Dedifferentiated amniotic fluid mesenchymal stem cell (primary cell): Measurements from ENCODE around the gene ZNF292.
"Not testable (repeated sequence)": the region's sequence is repeated elsewhere in the genome, so short reads cannot be mapped to it uniquely, and the experiment has no call there.

Experiments used
- DNase-seq: peaks from one replicate; pipeline ENCODE4 v3.0.0-alpha.2; 2016; ENCODE audit errors: extremely low spot score

The ZNF292 gene

DNA sequence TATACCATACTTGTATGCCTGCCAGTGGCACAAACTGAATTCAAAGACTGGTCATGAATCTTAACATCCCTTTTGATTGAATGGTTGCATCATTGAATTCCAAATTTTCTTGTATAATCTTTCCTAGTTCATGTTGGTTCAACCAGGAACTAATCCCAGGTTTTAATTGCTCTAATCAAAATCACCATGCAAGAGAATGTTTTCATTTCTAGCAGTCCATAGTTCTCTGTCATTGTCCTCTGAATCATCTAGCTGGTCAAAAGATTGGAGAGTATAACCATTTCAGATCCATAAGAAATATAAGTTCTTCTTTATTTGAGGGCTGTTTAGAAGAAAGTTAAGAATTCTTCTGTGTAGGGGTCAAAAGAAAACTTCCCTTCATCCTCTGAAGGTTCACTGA, 57.2 kb downstream of the ZNF292 start:
- no peak for DNase-seq

DNA sequence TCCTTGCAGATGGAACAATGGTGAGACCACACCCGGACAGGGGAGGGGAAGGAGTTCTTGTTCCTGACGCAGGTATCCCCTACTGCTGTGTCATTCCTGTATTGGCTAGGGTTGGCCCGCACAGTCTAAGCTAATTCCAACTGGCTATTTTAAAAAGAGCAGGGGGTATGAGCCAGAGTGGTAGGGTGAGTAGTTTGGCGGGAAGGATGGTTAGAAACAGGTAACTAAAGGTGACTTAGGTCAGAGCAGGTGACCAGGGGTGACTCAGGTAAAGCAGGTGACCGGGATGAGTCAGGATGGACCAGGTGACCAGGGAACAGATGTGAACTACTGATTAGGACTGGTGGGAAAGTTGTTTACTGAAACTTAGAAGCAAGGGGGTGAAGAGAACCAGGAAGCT, 58.0 kb downstream of the ZNF292 start:
- DNase-seq, result no peak

DNA sequence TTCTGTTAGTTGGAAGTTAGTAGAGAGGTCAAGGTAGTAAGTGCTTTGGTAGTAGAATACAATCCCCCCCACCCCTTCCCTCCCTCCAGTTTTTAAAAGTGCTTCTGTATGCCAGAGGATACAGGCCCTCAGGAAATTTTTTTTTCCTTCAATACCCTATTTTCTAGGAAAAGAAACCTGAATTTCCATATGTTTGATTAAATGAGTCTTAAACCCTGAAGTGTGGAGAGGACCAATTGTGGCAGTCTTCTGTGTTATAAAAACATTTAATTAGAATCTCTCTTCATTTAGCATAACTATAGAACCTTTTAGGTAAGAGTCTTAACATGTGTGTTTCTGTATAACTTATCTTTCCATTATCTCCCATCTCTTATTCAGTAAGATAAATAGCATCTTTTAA, 59.5 kb downstream of the ZNF292 start:
- DNase-seq, result no peak

DNA sequence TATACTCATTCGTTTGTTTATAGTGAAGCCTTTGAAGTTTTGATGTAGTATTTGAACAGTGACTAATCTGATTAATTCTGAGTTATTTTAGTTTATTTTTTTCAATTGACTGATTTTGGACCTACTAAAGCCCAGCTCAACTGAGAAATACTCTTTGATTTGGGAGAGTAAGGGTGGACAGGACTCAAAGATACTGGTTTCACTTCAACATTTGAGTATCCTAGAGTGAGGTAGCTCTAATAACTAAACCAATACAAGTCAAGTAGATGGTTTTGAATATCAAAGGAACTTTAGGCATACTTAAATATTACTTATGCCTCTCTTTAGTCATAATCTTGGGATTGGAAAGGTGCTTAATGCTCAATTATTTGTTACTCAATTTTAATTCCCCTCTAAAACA, 65.6 kb downstream of the ZNF292 start:
- DNase-seq, result no peak

DNA sequence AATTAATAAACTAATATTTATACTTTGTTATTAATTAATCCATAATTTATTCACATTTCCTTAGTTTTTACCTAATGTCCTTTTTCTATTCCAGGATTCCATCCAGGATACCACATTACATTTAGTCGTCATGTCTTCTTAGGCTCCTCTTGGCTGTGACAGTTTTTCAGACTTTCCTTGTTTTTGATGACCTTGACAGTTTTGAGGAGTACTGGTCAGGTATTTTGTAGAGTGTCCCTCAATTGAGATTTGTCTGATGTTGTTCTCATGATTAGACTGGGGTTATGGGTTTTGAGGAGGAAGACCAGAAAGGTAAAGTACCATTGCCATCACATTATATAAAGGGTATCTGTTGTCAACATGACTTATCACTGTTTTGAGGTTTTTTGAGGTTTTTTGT, 67.3 kb downstream of the ZNF292 start:
- DNase-seq, result no peak

DNA sequence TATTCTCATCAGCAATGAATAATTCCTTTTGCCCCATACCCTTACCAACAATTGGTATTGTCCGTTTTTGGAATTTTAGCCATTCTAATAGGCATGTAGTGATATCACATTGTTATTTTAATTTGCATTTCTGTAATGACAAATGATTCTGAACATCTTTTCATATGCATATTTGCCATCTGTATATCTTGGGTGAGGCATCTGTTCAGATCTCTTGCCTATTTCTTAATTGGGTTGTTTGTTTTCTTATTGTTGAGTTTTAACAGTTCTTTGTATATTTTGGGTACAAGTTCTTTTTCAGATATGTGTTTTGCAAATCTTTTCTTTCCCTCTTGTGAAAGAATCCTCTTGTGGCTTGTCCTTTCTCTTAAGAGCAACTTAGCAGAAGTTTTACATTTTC, 69.6 kb downstream of the ZNF292 start:
- no peak for DNase-seq

DNA sequence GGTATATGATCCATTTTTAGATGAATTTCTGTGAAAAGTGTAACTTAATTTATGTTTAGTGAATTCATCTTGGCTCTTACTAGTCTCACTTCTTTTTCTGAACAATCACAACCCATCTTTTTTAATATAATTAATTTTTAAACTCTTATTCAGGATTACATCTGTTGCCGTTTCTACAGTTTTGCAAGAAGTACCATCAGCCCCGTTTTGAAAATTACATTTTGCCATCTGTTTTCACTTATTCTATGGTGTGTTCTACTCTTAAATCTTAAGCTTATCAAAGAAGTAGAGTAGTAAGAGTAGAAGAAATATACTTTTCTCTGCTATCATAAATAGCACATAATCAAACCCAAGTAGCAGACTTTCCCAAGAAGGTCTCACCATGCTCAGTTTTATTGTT, 70.1 kb downstream of the ZNF292 start:
- DNase-seq, result no peak

DNA sequence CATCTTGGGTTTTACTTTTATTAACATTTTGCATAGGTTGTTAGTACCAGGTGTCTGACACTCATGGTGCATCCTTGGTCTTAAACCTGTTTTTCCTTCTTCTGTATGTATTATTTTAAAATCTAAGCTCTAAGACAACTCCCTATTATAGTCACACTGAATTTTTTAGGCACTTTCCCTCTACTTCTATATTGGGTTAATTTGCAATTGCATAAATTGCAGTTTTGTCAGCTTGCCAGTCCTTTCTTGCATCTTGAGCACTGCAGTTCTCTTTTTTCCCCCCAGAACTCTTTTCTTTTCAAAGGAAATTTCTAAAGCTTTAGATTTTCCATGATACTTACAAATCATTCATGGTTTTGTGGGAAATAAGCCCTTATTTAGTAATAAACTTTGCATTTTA, 70.6 kb downstream of the ZNF292 start:
- DNase-seq, result no peak

DNA sequence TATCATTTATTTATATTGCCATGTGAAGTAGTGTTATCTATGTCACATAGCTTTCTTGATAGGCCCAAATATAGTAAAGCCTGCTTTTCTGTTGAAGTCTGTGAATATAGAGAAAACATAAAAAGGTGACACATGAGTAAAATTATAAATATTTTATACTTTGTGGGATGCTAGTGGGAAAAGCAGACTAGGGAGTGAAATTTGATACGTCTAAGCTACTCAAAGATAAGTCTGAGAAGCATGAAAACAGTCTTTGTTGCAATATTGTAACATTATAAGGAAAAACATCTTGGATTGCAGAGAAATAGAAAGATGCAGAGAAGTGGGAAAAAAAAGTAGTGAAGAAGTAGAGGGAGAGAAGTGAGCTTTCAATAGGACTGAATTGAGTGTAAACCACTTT, 75.4 kb downstream of the ZNF292 start:
- no peak for DNase-seq

DNA sequence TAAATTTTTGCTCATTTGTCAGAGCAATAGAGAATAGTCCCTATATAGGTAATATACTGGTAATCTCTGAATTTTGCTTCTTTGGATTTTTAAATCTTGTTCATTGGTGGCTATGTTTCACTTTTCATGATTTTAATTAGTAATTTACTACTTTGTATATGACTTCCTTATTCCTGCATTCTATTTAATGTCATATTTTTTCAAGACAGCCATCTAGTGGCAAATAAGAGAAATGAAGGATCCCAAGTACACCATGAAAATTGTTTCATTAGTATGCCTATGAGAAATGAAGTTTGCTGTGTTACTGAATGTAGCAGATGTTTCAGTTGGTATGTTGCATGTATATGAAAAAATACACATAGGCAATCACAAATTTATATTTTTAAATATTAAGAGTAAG, 82.4 kb downstream of the ZNF292 start:
- DNase-seq, result peak; percentile 48

DNA sequence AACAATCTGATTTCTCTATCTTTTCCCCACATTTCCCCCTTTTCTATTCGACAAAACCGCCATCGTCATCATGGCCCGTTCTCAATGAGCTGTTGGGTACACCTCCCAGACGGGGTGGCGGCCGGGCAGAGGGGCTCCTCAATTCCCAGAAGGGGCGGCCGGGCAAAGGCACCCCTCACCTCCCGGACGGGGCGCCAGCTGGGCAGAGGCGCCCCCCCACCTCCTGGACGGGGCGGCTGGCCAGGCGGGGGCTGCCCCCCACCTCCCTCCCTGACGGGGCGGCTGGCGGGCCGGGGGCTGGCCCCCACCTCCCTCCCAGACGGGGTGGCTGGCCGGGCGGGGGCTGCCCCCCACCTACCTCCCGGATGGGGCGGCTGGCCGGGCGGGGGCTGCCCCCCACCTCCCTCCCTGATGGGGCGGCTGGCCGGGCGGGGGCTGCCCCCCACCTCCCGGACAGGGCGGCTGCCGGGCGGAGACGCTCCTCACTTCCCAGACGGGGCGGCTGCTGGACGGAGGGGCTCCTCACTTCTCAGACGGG, 83.8 kb downstream of the ZNF292 start:
- not testable (repeated sequence) for DNase-seq

DNA sequence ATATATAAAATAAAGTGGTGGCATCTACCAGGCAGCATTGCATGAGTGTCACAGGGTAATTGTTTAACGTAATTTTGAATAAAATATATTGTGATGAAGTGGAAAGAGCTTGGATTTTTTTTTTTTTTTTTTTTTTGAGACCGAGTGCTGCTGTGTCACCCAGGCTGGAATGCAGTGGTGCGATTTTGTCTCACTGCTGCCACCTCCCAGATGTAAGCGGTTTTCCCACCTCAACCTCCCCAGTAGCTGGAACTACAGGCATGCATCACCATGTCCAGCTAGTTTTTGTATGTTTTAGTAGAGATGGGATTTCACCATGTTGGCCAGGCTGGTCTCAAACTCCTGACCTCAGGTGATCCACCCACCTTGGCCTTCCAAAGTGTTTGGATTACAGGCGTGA, 85.9 kb downstream of the ZNF292 start:
- DNase-seq, result no peak

DNA sequence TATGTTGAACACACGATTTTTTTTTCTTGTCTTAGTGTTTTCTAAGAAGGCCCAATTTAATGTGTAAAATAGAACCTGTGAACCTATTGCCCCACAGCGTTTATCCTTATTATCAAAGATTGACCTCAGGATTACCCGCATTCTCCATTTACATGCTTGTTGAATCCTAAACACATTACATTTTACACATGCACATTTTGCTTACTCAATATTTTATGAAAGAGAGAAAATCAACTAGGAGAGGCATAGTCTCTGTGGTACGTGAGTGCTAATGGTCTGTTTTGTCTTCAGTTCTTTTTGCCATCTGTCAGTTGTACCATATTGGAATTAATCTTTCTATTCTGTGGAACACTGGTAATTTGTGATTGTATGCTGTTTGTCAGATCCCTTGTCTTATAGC, 86.9 kb downstream of the ZNF292 start:
- DNase-seq, result no peak

DNA sequence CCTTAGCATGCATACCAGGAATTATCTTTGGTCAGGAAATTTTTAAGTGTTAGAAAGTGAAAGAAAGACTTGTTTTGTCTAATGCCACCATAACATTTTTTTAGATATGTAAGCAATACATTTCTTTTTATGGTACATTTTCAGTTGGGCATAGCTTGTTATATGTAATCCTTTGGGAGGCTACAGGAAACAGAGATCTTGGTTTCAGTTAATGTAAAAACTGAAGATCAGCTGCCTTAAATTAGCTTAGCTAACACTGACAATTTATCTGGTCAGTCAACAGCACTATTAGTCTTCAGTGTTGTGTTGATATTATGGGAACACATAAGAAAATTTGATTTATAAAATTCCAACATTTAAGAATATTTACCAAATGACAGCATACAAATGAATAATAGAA, 88.4 kb downstream of the ZNF292 start:
- DNase-seq, result no peak

DNA sequence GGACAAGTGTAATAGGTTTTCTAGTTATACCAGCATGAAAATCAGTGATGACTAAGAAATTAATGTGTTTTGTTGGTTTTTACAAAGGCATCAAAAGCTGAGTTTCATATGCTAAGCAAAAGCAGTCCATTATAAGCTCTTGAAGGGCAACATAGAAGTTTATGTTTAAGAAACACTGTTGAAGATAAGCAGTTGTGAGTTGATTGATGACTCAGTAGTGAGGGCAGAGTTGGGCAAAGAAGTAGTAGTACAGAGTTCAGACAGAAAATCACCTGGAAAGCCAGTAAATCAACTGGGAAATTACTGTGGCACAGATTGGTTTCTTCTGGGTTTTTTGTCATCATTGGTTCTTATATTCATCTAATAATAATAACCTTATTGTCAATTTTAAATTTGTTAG, 89.0 kb downstream of the ZNF292 start:
- no peak for DNase-seq

DNA sequence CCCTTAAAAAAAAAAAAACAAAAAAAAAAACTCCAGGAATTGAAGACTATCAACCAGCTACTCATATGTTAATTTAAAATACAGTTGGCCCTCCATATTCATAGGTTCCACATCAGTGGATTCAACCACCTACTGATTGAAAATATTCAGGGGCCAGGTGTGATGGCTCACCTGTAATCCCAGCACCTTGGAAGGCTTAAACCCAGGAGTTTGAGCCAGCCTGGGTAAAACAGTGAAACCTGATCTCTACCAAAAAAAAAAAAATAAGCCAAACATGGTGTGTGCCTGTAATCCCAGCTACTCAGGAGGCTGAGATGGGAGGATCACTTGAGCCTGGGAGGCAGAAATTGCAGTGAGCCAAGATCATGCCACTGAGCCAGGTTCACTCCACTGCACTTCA, 94.7 kb downstream of the ZNF292 start:
- no peak for DNase-seq

DNA sequence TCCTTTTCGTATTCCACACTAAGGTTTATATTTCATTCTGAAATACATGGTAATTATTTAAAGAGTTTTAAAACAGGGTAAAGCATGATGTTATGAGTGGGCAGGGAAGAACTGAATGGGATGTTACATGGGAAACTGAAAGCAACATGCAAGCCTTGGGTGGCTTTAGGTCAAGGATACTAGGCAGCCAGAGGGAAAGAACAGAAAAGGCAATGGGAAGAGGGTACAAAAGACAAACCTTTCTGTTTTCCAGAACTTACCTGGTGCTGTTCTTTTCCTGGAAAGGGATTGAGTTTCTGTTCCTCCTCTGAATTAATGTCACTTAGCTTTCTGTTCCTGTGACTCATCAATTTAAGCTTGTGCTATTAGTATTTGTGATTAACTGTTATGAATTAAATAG, 95.9 kb downstream of the ZNF292 start:
- DNase-seq, result no peak

DNA sequence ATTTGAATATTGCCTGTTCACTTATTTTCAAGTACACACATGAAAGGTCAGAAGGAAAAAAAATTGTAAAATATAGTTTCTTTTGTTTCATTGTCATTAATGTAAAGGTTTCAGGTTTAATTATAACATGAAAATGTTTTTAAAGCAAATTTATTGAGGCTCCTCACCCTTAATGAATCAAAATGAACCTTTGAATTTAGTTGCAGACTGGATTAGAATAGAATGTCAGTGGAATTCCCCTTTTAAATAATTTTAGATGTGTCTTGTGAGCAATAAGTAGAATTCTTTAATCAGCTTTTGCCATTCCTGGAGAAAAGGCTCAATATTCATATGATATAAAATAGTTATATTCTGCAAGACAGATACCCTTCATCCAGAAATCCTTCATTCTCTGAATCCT, 96.4 kb downstream of the ZNF292 start:
- no peak for DNase-seq

DNA sequence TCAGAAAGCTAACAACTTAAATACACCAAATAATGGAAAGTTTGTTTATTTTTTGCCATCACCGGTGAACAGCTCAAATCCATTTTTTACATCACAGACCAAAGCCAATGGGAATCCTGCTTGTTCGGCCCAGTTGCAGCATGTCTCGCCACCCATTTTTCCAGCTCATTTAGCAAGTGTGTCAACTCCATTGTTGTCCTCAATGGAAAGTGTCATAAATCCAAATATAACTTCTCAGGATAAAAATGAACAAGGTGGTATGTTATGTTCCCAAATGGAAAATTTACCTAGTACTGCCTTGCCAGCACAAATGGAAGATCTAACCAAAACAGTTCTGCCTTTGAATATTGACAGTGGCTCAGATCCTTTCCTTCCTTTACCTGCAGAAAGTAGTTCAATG, 101.7 kb downstream of the ZNF292 start:
- no peak for DNase-seq

DNA sequence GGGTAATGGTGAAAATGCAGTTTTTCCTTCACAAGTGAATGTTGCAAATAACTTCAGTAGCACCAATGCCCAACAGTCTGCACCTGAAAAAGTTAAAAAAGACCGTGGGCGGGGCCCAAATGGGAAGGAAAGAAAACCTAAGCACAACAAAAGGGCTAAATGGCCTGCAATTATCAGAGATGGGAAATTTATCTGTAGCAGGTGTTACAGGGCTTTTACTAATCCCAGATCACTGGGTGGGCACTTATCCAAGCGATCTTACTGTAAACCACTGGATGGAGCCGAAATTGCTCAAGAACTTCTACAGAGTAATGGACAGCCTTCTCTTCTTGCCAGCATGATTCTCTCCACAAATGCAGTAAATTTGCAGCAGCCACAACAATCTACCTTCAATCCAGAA, 102.2 kb downstream of the ZNF292 start:
- DNase-seq, result no peak

DNA sequence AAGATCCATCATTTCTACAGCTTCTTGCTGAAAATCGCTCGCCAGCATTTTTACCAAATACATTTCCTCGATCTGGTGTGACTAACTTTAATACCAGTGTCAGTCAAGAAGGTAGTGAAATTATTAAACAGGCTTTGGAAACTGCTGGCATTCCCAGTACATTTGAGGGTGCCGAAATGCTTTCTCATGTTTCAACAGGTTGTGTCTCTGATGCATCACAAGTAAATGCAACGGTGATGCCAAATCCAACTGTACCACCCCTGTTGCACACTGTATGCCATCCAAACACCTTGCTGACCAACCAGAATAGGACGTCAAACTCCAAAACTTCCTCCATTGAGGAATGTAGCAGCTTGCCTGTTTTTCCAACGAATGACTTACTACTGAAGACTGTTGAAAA, 102.6 kb downstream of the ZNF292 start:
- DNase-seq, result no peak

DNA sequence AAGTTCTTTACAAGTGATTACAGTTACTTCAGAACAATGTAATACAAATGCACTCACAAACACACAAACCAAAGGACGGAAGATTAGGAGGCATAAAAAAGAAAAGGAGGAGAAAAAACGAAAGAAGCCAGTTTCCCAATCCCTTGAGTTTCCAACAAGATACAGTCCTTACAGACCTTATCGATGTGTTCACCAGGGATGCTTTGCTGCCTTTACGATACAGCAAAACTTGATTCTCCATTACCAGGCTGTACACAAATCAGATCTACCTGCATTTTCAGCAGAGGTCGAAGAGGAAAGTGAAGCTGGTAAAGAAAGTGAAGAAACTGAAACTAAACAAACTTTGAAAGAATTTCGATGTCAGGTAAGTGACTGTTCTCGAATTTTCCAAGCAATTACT, 104.4 kb downstream of the ZNF292 start:
- DNase-seq, result no peak

DNA sequence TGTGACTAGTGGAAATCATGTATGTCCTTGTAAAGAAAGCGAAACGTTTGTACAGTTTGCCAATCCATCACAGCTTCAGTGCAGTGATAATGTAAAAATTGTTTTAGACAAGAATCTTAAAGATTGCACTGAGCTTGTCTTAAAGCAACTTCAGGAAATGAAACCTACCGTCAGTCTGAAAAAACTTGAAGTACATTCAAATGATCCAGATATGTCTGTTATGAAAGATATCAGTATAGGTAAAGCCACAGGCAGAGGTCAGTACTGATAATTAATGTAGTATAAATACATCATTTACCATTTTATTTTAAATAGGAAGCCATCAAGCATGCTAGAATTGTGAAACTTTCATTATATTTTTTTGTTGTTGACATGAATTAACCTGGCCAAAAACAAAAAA, 106.2 kb downstream of the ZNF292 start:
- DNase-seq, result no peak

DNA sequence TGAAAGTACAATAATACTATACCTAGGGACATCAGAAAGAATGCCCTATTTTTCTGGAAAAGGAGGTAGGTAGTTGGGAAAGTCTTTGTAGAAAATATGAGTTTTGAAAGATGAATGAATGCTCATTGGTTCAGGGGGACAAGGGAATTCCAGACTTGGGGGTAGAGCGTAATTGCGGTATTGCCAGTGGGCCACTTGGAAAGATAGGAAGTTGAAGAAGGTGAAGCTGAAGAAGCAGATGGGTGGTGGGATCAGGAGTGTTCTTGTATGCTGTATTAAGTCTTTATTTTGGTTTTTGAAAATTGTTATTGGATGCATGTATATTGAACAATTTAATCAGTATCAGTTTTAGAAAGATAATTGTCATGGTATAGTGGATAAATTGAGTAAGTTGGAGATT, 109.1 kb downstream of the ZNF292 start:
- no peak for DNase-seq
